NCI-H2171 treated with DMSO at 0.1 percent for 48 hours (cell line): ENCODE measurements around the gene TAS2R9.
"Not testable (repeated sequence)": the region's sequence is repeated elsewhere in the genome, so short reads cannot be mapped to it uniquely, and the experiment has no call there.

Source experiments
- DNase-seq: peaks from one replicate; lab custom pipeline; 2025; lab: John Stamatoyannopoulos, UW

Gene TAS2R9

GRCh38 chr12:10810068-10810467 lies at the start of gene TAS2R9:
TSS of gene TAS2R9 (minus strand) at chr12:10810168. CDS start at chr12:10810075, 93 bp downstream.
- no peak for DNase-seq

- no peak for DNase-seq
Measured at GRCh38 chr12:10855807-10856206, 45.8 kb upstream of the TAS2R9 start.

DNA sequence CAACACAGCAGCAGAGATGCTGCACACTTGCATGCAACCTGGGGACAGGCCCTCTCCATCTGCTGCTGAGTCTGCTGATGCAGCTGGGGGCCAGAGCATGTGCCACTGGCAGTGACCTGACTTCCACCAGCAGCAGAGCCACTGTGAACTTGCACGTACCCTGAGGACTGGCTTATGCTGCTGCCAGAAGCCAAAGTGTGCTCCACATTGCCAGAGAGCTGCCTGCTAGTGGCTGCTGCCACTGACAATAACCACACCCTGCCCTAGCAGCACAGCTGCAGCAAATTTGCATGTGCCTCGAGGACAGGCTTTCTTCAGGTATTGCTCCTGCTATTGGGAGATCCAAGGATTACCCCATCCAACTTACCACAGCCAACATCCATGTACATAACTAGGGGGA lies 43.8 kb upstream of the TAS2R9 start:
- DNase-seq: no peak

GRCh38 chr12:10851243-10851858 lies 41.4 kb upstream of the TAS2R9 start:
- DNase-seq: no peak

GRCh38 chr12:10849425-10849878 lies 39.5 kb upstream of the TAS2R9 start, which contains the start of gene PRR4:
TSS of gene PRR4 (minus strand) at chr12:10849475. CDS start at chr12:10849437, 38 bp downstream.
- no peak for DNase-seq

GRCh38 chr12:10847744-10848143 lies 37.8 kb upstream of the TAS2R9 start:
- no peak for DNase-seq

GRCh38 chr12:10842862-10843261 lies 32.9 kb upstream of the TAS2R9 start:
- no peak for DNase-seq

- DNase-seq: no peak
Measured at GRCh38 chr12:10838461-10838860, 28.5 kb upstream of the TAS2R9 start.

GRCh38 chr12:10829994-10830393 lies 20.0 kb upstream of the TAS2R9 start:
- no peak for DNase-seq

GRCh38 chr12:10826258-10826657 lies 16.3 kb upstream of the TAS2R9 start, which contains the start of gene TAS2R10:
TSS of gene TAS2R10 (minus strand) at chr12:10826358. CDS start at chr12:10826269, 89 bp downstream.
- no peak for DNase-seq

- DNase-seq: no peak
Measured at GRCh38 chr12:10824957-10825356, 15.0 kb upstream of the TAS2R9 start.

DNA sequence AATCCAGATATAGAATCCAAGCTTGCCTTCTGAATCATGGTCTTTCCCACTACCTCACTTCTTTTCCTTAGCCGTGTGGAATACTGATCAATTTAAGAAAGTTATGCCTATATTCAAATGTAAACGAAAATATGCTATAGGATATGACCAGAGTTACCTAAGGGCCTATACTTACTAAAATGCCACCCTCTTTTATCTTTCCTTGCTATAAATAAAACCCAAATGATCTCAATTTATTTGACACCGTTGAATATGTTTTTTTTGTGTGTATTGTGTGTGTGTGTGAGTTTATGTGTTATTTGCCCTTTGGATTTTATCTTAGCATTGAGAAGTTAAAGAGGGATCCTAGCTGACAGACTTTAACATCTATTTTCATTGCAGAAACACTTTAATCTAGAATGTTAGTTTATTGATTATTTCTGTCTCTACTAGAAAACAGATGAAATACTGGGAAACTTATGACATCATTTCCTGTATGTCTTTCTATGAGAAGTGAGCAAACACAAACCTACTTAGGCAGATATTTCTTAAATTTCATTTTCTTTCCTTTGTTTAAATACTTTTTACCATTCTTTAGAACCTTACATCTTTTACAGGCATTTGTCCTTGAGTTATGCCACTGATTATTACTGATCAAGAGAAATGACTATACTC lies 2.0 kb upstream of the TAS2R9 start:
- DNase-seq: no peak

DNA sequence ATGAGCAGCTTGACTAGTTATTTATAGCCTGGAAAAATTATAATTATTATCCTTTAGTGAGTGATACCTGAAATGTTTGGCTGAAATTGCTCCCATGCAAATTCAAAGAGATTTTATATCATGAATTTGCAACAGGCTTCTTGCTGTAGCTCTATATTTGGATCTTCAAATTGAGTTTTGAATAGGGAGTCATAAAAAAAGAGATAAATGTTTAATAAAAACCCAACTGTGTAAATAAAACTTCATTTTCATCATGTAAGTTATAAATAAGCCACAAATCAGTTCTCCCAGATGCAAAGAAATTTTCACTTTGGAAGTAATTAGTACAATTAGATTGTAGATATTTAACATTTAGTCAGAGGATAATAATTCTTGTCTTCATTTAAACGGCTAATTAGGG lies 2.8 kb downstream of the TAS2R9 start, which contains the start of gene TAS2R8:
Gene TAS2R8, minus strand, starts transcription at position 101 of the 400 bp plus-strand sequence. CDS start 306 bp downstream, outside the sequence.
- DNase-seq: no peak

DNA sequence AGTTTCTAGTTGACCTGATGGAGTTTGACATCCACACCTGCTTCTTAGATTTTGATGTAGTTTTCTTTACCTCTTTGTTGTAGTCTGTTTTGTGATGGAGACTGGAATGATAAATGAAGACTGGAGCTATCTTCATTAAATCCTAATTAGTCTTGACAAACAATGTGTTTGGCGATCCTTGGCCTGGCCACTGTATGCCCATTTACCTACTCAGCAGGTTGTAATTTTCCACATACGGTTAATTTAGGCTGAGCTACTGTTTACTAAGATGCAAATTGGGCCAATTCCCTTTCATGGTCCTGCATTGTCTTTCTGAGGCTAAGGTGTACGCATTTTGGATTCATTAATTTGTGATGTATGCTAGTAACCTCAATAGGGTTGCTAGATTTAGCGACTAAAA lies 7.4 kb downstream of the TAS2R9 start, which contains the start of gene TAS2R7:
Gene TAS2R7, minus strand, starts transcription at position 41 of the 400 bp plus-strand sequence. CDS start 57 bp downstream, outside the sequence.
- DNase-seq: no peak

- no peak for DNase-seq
Measured at GRCh38 chr12:10801741-10802140, 8.2 kb downstream of the TAS2R9 start.

- no peak for DNase-seq
Measured at GRCh38 chr12:10794222-10794621, 15.7 kb downstream of the TAS2R9 start.

- not testable (repeated sequence) for DNase-seq
Measured at GRCh38 chr12:10791769-10792168, 18.2 kb downstream of the TAS2R9 start.

DNA sequence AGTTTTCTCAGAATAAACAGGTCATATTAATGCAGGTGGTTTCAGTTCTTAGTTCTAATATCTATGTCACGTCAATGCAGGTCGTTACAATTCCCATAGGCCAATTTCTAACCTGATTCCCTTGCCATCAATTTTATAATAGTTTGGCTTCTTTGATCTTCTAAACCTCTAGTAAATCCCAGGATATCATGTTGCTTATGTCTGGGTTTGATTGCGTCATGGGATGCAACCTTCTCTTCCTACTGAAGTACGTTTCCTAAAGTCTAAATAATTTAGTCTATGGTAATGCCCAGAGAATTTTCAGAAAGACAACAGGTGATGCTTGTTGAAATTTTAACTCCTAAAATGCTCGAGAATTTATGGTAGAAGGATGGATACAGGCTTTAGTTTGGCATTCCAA lies 26.7 kb downstream of the TAS2R9 start:
- DNase-seq: no peak

GRCh38 chr12:10779103-10779502 lies 30.9 kb downstream of the TAS2R9 start:
- DNase-seq: no peak

DNA sequence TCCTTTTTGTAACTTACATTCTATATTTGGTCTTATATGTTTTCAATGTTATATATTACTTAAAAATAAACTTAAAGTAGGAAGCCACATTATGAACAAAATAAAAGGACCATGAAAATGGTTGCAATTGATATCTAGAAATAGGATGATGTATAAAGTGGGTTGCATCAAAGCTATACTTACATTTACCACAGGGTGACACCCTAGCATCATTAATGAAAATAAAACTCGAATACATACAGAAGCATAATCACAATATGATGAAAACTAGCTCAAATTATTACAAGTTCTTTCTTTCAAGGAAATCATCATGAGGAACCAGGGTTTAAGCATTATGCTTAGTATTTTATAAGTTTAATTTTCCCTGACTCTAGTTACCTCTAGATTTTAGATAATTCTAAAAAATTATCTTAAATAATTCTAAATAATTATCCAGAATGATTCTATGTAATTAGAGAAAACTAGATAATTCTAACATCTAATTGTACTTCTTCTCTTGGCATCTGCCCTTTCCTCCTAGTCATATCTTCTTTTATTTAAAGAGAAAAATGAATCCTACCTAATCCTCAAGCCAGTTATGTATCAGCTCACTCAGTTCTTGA lies 38.7 kb downstream of the TAS2R9 start:
- DNase-seq: peak; percentile 15

- no peak for DNase-seq
Measured at GRCh38 chr12:10759657-10760056, 50.3 kb downstream of the TAS2R9 start.
